ENCODE results near the gene KSR2. TPM values are rescaled to one million over a fixed set of nuclear protein-coding genes. Genes with fewer than 3 reads are reported as not detected.

The KSR2 gene
- total and polyA plus RNA-seq, 4 experiments from 2014 or later, result 0.03 to 0.09 (median 0.06) TPM; not detected in 1

DNA sequence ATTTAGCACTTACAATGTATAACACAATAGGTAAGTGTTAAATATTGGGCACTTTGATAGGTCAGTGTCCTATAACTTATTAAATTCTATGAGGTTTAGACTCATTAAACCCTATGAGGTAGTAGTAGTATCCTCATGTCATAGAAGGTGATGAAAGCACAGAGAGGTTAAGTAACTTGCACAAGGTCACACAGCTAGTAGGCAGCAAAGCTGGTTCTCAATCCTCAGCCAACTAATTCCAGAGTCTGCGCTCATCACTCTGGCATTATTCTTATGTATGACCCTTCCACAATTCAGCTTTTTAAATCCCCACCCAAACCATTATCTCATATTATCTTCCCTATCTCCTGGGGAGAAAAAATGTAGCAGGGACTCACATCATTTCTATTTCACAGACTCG is 141.1 kb downstream of the KSR2 start:
- peaks cover 0 to 4% of the 10 kb centered on the region in 2 donors for H3K36me3 Mint-ChIP-seq
- H3K9me3 Mint-ChIP-seq, result peaks cover 4 to 24% (median 14%) of the 10 kb centered on the region in 8 donors
- no peaks in the 10 kb centered on the region for H3K4me1 ChIP-seq (ENCODE audit: insufficient read depth, low read length)
- no peaks in the 10 kb centered on the region for H3K27me3 ChIP-seq (ENCODE audit: insufficient read depth, low read length)
- no peak overlapping the region for H3K27ac ChIP-seq (ENCODE audit: low read depth, low read length)
- no peak overlapping the region for H3K4me3 ChIP-seq (ENCODE audit: low read length in 2 of 2)
- ChIA-PET POLR2A (ENCODE audit: partially characterized antibody) (no interaction called here), CTCF (ENCODE audit: partially characterized antibody) (interaction anchor here (1.1 to 2.0 kb wide), 2 partner anchors 9 to 11 kb away, joined by 4 to 9 read pairs; no protein-coding TSS in a partner anchor)
- H3K9me3 ChIP-seq (ENCODE audit: control insufficient read depth in 1 of 2, low read length in 2 of 2), result peaks cover 0 to 13% of the 10 kb centered on the region in 2 donors
- H3K4me1 Mint-ChIP-seq, result no peaks in the 10 kb centered on the region
- peaks cover 3 to 6% of the 10 kb centered on the region in 2 donors for H3K27me3 Mint-ChIP-seq
- intact Hi-C loops (cut with micrococcal nuclease), result no loop called here
- no peak for DNase-seq
- H3K4me3 Mint-ChIP-seq, result no peak overlapping the region
- no peaks in the 10 kb centered on the region for H3K36me3 ChIP-seq (ENCODE audit: insufficient read depth, low read length)
- no peak overlapping the region for H3K27ac Mint-ChIP-seq

DNA sequence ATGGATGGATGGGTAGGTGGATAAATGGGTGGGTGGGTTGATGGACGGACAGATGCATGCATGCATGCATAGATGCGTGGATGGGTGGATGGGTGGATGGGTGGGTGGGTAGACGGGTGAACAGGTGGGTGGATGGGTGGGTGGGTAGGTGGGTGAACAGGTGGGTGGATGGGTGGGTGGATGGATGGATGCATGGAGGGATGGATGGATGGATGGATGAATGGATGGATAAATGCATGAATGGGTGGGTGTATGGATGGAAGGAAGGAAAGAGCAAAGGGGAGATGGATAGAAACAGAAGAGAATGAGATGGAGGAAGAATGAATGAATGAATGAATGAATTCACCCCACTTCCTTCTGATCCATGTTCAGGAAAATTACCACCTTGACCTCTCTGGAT is 143.0 kb downstream of the KSR2 start:
- no peaks in the 10 kb centered on the region for H3K27me3 ChIP-seq (ENCODE audit: insufficient read depth, low read length)
- Mint-ChIP-seq H3K4me1 (no peaks in the 10 kb centered on the region), H3K27ac (no peak overlapping the region), H3K4me3 (no peak overlapping the region), H3K27me3 (peaks cover 6% of the 10 kb centered on the region in 2 donors), H3K9me3 (peaks cover 4 to 30% (median 14%) of the 10 kb centered on the region in 8 donors), H3K36me3 (peaks cover 0 to 4% of the 10 kb centered on the region in 2 donors)
- H3K27ac ChIP-seq (ENCODE audit: low read depth, low read length), result no peak overlapping the region
- H3K4me1 ChIP-seq (ENCODE audit: insufficient read depth, low read length), result no peaks in the 10 kb centered on the region
- no peak overlapping the region for H3K4me3 ChIP-seq (ENCODE audit: low read length in 2 of 2)
- no peaks in the 10 kb centered on the region for H3K36me3 ChIP-seq (ENCODE audit: insufficient read depth, low read length)
- DNase-seq, result no peak
- intact Hi-C loops (cut with micrococcal nuclease), result no loop called here
- peaks cover 0 to 13% of the 10 kb centered on the region in 2 donors for H3K9me3 ChIP-seq (ENCODE audit: control insufficient read depth in 1 of 2, low read length in 2 of 2)
- ChIA-PET POLR2A (ENCODE audit: partially characterized antibody) (no interaction called here), CTCF (ENCODE audit: partially characterized antibody) (no interaction called here)

GRCh38 chr12:117821480-117822175 is 147.2 kb downstream of the KSR2 start:
- no peaks in the 10 kb centered on the region for H3K4me1 ChIP-seq (ENCODE audit: insufficient read depth, low read length)
- ChIA-PET CTCF (ENCODE audit: partially characterized antibody) (no interaction called here), POLR2A (ENCODE audit: partially characterized antibody) (no interaction called here)
- H3K4me3 ChIP-seq (ENCODE audit: low read length in 2 of 2), result no peak overlapping the region
- H3K36me3 Mint-ChIP-seq, result no peaks in the 10 kb centered on the region
- H3K4me3 Mint-ChIP-seq, result no peak overlapping the region
- no peaks in the 10 kb centered on the region for H3K27me3 ChIP-seq (ENCODE audit: insufficient read depth, low read length)
- peaks cover 6 to 7% of the 10 kb centered on the region in 2 donors for H3K27me3 Mint-ChIP-seq
- no peaks in the 10 kb centered on the region for H3K4me1 Mint-ChIP-seq
- no peak overlapping the region for H3K27ac ChIP-seq (ENCODE audit: low read depth, low read length)
- H3K9me3 Mint-ChIP-seq, result peaks cover 0 to 17% (median 6%) of the 10 kb centered on the region in 8 donors
- no peaks in the 10 kb centered on the region for H3K36me3 ChIP-seq (ENCODE audit: insufficient read depth, low read length)
- intact Hi-C loops (cut with micrococcal nuclease), result no loop called here
- H3K27ac Mint-ChIP-seq, result no peak overlapping the region
- H3K9me3 ChIP-seq (ENCODE audit: control insufficient read depth in 1 of 2, low read length in 2 of 2), result no peaks in the 10 kb centered on the region
- no peak for DNase-seq

- H3K27me3 Mint-ChIP-seq, result peaks cover 6 to 9% of the 10 kb centered on the region in 2 donors
- H3K36me3 ChIP-seq (ENCODE audit: insufficient read depth, low read length), result no peaks in the 10 kb centered on the region
- H3K4me3 Mint-ChIP-seq, result no peak overlapping the region
- no peak for DNase-seq
- intact Hi-C loops (cut with micrococcal nuclease), result no loop called here
- peaks cover 2 to 19% (median 10%) of the 10 kb centered on the region in 8 donors for H3K9me3 Mint-ChIP-seq
- ChIA-PET CTCF (ENCODE audit: partially characterized antibody) (interaction anchor here (1.3 kb wide), 1 partner anchor 29 kb away, joined by 4 read pairs; no protein-coding TSS in a partner anchor), POLR2A (ENCODE audit: partially characterized antibody) (no interaction called here)
- H3K27me3 ChIP-seq (ENCODE audit: insufficient read depth, low read length), result no peaks in the 10 kb centered on the region
- H3K4me3 ChIP-seq (ENCODE audit: low read length in 2 of 2), result no peak overlapping the region
- no peaks in the 10 kb centered on the region for H3K36me3 Mint-ChIP-seq
- H3K9me3 ChIP-seq (ENCODE audit: control insufficient read depth in 1 of 2, low read length in 2 of 2), result no peaks in the 10 kb centered on the region
- no peak overlapping the region for H3K27ac ChIP-seq (ENCODE audit: low read depth, low read length)
- no peaks in the 10 kb centered on the region for H3K4me1 ChIP-seq (ENCODE audit: insufficient read depth, low read length)
- H3K27ac Mint-ChIP-seq, result no peak overlapping the region
- H3K4me1 Mint-ChIP-seq, result no peaks in the 10 kb centered on the region
Measured at GRCh38 chr12:117820216-117820907, 148.4 kb downstream of the KSR2 start.

GRCh38 chr12:117819160-117819559 is 149.6 kb downstream of the KSR2 start:
- H3K4me1 ChIP-seq (ENCODE audit: insufficient read depth, low read length), result no peaks in the 10 kb centered on the region
- H3K36me3 ChIP-seq (ENCODE audit: insufficient read depth, low read length), result no peaks in the 10 kb centered on the region
- H3K27ac Mint-ChIP-seq, result peak overlapping the region in 1 of 7 donors; percentile 2
- H3K27me3 Mint-ChIP-seq, result peaks cover 6 to 9% of the 10 kb centered on the region in 2 donors
- H3K27me3 ChIP-seq (ENCODE audit: insufficient read depth, low read length), result no peaks in the 10 kb centered on the region
- no peaks in the 10 kb centered on the region for H3K36me3 Mint-ChIP-seq
- no peak overlapping the region for H3K27ac ChIP-seq (ENCODE audit: low read depth, low read length)
- no peaks in the 10 kb centered on the region for H3K4me1 Mint-ChIP-seq
- H3K9me3 Mint-ChIP-seq, result peaks cover 2 to 21% (median 10%) of the 10 kb centered on the region in 8 donors
- intact Hi-C loops (cut with micrococcal nuclease), result no loop called here
- ChIA-PET CTCF (ENCODE audit: partially characterized antibody) (interaction anchor here (1.3 to 1.5 kb wide), 2 partner anchors 18 to 30 kb away, joined by 4 to 6 read pairs; no protein-coding TSS in a partner anchor), POLR2A (ENCODE audit: partially characterized antibody) (no interaction called here)
- no peaks in the 10 kb centered on the region for H3K9me3 ChIP-seq (ENCODE audit: control insufficient read depth in 1 of 2, low read length in 2 of 2)
- no peak for DNase-seq
- H3K4me3 ChIP-seq (ENCODE audit: low read length in 2 of 2), result no peak overlapping the region
- H3K4me3 Mint-ChIP-seq, result no peak overlapping the region

DNA sequence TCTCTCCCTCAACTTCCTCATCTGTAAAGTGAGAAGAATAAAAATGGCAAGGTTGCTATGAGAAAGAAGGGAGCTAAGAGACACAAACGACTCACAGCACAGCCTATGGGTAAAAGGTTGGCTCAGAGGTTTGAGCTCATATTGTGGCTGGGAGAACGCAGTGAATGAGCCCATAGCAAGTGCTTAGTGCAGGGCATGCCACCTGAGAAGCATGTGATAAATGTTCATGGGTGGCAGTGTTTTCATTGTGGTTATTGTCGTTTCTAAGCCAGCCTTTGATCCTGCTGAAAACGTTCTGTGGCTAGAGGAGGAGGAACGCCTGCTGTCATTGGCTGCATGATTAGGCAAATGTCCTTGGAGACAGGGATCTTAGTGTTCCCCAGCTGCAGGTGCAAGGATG is 150.4 kb downstream of the KSR2 start:
- H3K27me3 Mint-ChIP-seq, result peaks cover 5 to 9% of the 10 kb centered on the region in 2 donors
- no peaks in the 10 kb centered on the region for H3K27me3 ChIP-seq (ENCODE audit: insufficient read depth, low read length)
- H3K36me3 Mint-ChIP-seq, result no peaks in the 10 kb centered on the region
- ChIA-PET POLR2A (ENCODE audit: partially characterized antibody) (no interaction called here), CTCF (ENCODE audit: partially characterized antibody) (interaction anchor here (1.5 kb wide), 1 partner anchor 19 kb away, joined by 6 read pairs; no protein-coding TSS in a partner anchor)
- no peaks in the 10 kb centered on the region for H3K4me1 Mint-ChIP-seq
- no peak overlapping the region for H3K4me3 ChIP-seq (ENCODE audit: low read length in 2 of 2)
- H3K27ac ChIP-seq (ENCODE audit: low read depth, low read length), result no peak overlapping the region
- intact Hi-C loops (cut with micrococcal nuclease), result no loop called here
- H3K36me3 ChIP-seq (ENCODE audit: insufficient read depth, low read length), result no peaks in the 10 kb centered on the region
- peaks cover 2 to 19% (median 10%) of the 10 kb centered on the region in 8 donors for H3K9me3 Mint-ChIP-seq
- H3K4me3 Mint-ChIP-seq, result no peak overlapping the region
- no peak for DNase-seq
- H3K9me3 ChIP-seq (ENCODE audit: control insufficient read depth in 1 of 2, low read length in 2 of 2), result no peaks in the 10 kb centered on the region
- H3K4me1 ChIP-seq (ENCODE audit: insufficient read depth, low read length), result no peaks in the 10 kb centered on the region
- no peak overlapping the region for H3K27ac Mint-ChIP-seq

- no peaks in the 10 kb centered on the region for H3K4me1 Mint-ChIP-seq
- ChIA-PET POLR2A (ENCODE audit: partially characterized antibody) (no interaction called here), CTCF (ENCODE audit: partially characterized antibody) (interaction anchor here (1.0 to 1.4 kb wide), 2 partner anchors 28 to 48 kb away, joined by 3 to 6 read pairs; no protein-coding TSS in a partner anchor)
- H3K4me3 Mint-ChIP-seq, result no peak overlapping the region
- H3K36me3 ChIP-seq (ENCODE audit: insufficient read depth, low read length), result no peaks in the 10 kb centered on the region
- H3K27me3 ChIP-seq (ENCODE audit: insufficient read depth, low read length), result no peaks in the 10 kb centered on the region
- H3K27me3 Mint-ChIP-seq, result peaks cover 7 to 12% of the 10 kb centered on the region in 2 donors
- DNase-seq, result no peak
- H3K36me3 Mint-ChIP-seq, result no peaks in the 10 kb centered on the region
- H3K9me3 Mint-ChIP-seq, result peaks cover 0 to 3% (median 0%) of the 10 kb centered on the region in 8 donors
- no peak overlapping the region for H3K27ac Mint-ChIP-seq
- intact Hi-C loops (cut with micrococcal nuclease), result no loop called here
- H3K9me3 ChIP-seq (ENCODE audit: control insufficient read depth in 1 of 2, low read length in 2 of 2), result no peaks in the 10 kb centered on the region
- no peak overlapping the region for H3K4me3 ChIP-seq (ENCODE audit: low read length in 2 of 2)
- no peaks in the 10 kb centered on the region for H3K4me1 ChIP-seq (ENCODE audit: insufficient read depth, low read length)
- H3K27ac ChIP-seq (ENCODE audit: low read depth, low read length), result no peak overlapping the region
Measured at GRCh38 chr12:117809509-117809908, 159.3 kb downstream of the KSR2 start.

All from CD4-positive, alpha-beta memory T cell (primary cell).